Measurements from ENCODE around the gene ZNF518B.

GRCh38 chr4:10496200-10496599, 39.0 kb upstream of the ZNF518B start:
- TF ChIP-seq CTCF (IDR thresholded peaks at IDR 0.05) = no peak
- no peak for TF ChIP-seq POLR2A (IDR thresholded peaks at IDR 0.05)

Measured in right lobe of liver (tissue), 4 donors.